Measurements from ENCODE around the gene CACNG4.

DNA sequence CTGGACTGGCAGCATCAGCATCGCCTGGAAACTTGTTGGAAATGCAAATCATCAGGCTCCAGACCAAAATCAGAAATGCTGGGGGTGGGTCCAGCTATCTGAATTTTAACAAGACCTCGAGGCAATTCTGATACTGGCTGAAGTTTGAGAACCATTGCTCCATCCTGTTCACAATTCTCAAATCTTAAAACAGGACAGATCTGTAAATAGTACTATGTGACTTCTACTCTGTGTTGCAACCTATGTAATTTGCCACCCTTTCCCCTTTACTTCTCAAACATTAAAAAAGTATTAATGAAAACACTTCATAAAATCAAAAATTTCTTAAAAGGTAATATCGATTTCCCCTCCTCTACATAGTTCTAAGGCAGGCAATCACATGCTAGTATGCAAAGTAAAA lies 108.4 kb downstream of the CACNG4 start:
- TF ChIP-seq POLR2AphosphoS5 (IDR thresholded peaks at IDR 0.05) (no peak), EP300 (IDR thresholded peaks at IDR 0.05) (no peak)
- TF ChIP-seq, protein P1, sequence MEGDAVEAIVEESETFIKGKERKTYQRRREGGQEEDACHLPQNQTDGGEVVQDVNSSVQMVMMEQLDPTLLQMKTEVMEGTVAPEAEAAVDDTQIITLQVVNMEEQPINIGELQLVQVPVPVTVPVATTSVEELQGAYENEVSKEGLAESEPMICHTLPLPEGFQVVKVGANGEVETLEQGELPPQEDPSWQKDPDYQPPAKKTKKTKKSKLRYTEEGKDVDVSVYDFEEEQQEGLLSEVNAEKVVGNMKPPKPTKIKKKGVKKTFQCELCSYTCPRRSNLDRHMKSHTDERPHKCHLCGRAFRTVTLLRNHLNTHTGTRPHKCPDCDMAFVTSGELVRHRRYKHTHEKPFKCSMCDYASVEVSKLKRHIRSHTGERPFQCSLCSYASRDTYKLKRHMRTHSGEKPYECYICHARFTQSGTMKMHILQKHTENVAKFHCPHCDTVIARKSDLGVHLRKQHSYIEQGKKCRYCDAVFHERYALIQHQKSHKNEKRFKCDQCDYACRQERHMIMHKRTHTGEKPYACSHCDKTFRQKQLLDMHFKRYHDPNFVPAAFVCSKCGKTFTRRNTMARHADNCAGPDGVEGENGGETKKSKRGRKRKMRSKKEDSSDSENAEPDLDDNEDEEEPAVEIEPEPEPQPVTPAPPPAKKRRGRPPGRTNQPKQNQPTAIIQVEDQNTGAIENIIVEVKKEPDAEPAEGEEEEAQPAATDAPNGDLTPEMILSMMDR (IDR thresholded peaks at IDR 0.05), result no peak

All from upper lobe of left lung (tissue), 4 donors.